HFFc6 (cell line): ENCODE measurements around the gene ULK2. TPM values are rescaled to one million over a fixed set of nuclear protein-coding genes. Genes with fewer than 3 reads are reported as not detected.

ENCODE experiments used
- DNase-seq: peaks from one replicate; pipeline ENCODE4 v3.0.0-alpha.2; 2018
- H3K27ac Mint-ChIP-seq: 2 replicates; pipeline ENCODE4 v1.8.0; 2020; ENCODE audit warnings: mild to moderate bottlenecking, mixed read lengths
- H3K27me3 Mint-ChIP-seq: 2 replicates; pipeline ENCODE4 v1.8.0; 2021; ENCODE audit warnings: mild to moderate bottlenecking, moderate library complexity, mixed read lengths; ENCODE audit not compliant: insufficient read depth
- H3K36me3 Mint-ChIP-seq: 2 replicates; pipeline ENCODE4 v1.8.0; 2021; ENCODE audit warnings: low read depth, mixed read lengths
- H3K4me1 Mint-ChIP-seq: 2 replicates; pipeline ENCODE4 v1.8.0; 2020; ENCODE audit warnings: low read depth, mixed read lengths
- H3K4me3 Mint-ChIP-seq: 2 replicates; pipeline ENCODE4 v1.8.0; 2020; ENCODE audit warnings: mild to moderate bottlenecking, moderate library complexity, mixed read lengths
- H3K9me3 Mint-ChIP-seq: 2 replicates; pipeline ENCODE4 v1.8.0; 2020; ENCODE audit warnings: mild to moderate bottlenecking, mixed read lengths
- total RNA-seq, 6 experiments: library from RNA; stranded (reverse); fragmentation: NEBNext Ultra II Directional; extraction: Animal tissue kit (Norgen Biotek cat#: 25700); gene quantifications; 2 replicates in 1 of 6; 3 replicates in 5 of 6; pipeline ENCODE4 v1.2.3, GENCODE V29; 2021
- TF ChIP-seq, protein P1 (sequence below): fragments of 200-600 bp; sonication (generic); IDR thresholded peaks from 2 replicates; pipeline ENCODE4 v1.5.0; 2021; ENCODE audit warnings: antibody characterized with exemption, mild to moderate bottlenecking

The ULK2 gene
- total RNA-seq, 6 experiments from 2014 or later = 4.2 to 10.4 (median 6.3) TPM

DNA sequence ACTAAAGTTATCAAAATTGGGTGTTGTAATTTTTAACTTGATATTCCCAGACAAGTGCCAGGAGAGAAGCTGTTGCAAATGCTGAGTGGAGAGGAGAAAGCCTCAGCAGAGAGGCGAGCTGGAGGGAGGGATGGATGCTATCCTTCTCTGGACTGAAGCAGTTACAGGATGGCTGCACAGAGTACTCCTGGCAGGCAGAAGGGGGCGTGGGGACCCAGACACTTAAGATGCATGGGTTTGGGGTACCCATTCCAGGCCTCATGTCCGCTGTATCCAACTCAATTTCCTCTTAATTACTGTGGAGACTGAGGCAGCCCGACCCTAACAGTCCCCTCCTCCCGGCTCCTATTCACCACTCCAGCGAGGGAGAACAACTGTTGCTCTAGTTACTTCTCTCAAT is 94.2 kb downstream of the ULK2 start:
- H3K9me3 Mint-ChIP-seq = no peaks in the 10 kb centered on the region
- H3K4me1 Mint-ChIP-seq = peaks cover 24% of the 10 kb centered on the region
- 0 out of 2 replicates have a peak, but pooled peaks cover 8% of the 10 kb centered on the region for H3K36me3 Mint-ChIP-seq
- no peak for DNase-seq
- TF ChIP-seq, protein P1, sequence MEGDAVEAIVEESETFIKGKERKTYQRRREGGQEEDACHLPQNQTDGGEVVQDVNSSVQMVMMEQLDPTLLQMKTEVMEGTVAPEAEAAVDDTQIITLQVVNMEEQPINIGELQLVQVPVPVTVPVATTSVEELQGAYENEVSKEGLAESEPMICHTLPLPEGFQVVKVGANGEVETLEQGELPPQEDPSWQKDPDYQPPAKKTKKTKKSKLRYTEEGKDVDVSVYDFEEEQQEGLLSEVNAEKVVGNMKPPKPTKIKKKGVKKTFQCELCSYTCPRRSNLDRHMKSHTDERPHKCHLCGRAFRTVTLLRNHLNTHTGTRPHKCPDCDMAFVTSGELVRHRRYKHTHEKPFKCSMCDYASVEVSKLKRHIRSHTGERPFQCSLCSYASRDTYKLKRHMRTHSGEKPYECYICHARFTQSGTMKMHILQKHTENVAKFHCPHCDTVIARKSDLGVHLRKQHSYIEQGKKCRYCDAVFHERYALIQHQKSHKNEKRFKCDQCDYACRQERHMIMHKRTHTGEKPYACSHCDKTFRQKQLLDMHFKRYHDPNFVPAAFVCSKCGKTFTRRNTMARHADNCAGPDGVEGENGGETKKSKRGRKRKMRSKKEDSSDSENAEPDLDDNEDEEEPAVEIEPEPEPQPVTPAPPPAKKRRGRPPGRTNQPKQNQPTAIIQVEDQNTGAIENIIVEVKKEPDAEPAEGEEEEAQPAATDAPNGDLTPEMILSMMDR = no peak
- peaks cover 4% of the 10 kb centered on the region; the same call in 1 of the 2 replicates for H3K27me3 Mint-ChIP-seq
- H3K27ac Mint-ChIP-seq = no peak overlapping the region
- no peak overlapping the region for H3K4me3 Mint-ChIP-seq

DNA sequence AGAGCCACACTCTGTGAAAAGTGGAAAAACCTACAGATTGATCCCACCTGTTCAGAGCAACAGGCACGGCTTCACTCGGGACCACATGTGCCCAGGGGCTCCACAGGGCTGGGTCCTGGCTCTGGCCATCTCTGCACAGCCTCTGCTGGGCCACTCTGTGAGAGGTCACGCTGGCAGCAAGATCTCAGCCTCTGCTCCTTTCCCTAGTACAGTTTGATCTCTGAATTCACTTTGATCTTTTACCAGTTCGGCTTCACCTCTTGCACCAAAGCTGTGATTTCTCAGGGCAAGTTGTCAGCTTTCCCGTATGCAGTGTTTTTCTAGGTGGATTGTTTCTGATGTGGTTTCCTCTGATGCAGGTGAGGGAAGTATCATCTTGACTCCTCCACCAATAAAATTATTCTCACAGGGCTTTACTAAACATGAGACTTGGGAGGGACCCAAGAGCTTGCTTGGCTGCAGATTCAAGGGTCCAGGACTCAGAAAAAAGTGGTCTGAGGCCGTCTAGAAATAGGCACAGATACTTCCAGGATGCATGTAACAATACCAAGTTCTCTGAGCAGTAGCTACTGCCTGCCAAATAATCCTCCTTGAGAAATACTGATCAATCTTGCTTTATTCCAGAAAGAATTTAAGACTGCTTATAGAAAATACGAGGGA is 95.6 kb downstream of the ULK2 start:
- Mint-ChIP-seq H3K9me3 (no peaks in the 10 kb centered on the region), H3K27ac (no peak overlapping the region), H3K36me3 (0 out of 2 replicates have a peak, but pooled peaks cover 8% of the 10 kb centered on the region), H3K4me1 (peaks cover 24% of the 10 kb centered on the region), H3K27me3 (peaks cover 4% of the 10 kb centered on the region; the same call in 1 of the 2 replicates), H3K4me3 (no peak overlapping the region)
- DNase-seq = no peak
- TF ChIP-seq, protein P1 = no peak

DNA sequence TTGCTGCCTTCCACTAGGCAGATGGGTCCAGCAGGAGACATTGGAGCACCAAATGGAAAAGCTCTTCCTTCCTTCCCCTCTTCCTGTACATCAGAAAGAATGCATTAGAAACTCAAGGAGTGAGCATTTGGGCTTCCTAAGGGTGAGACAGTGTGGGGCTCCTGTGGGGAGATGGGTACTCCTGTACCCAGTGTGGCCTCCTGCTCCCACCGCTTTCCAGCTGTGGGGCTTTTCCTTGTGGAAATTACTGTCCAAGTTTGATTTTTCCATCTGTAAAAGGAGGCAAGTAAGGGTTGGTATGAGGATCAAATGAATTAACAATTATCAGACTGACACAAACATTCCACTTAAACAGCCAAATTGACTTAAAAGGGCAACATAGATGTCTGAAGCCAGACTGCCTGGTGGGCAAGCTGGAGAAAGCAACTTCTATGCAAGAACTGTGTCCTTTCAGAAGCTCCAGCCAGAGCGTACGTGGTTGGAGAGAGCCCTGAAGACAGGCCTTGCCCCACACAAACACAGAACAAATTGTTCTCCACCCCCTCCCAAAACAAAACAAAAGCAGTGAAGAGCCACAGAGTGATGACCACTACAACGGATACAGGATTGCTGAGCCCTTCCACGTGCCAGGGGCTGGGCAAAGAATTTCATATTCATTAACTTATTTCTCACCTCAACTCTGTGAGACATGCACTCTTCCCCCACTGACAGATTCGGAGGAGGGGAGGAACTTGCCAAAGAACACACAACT is 96.6 kb downstream of the ULK2 start:
- peaks cover 4% of the 10 kb centered on the region for H3K27me3 Mint-ChIP-seq
- TF ChIP-seq, protein P1 = no peak
- H3K4me3 Mint-ChIP-seq = no peak overlapping the region
- no peak for DNase-seq
- no peaks in the 10 kb centered on the region for H3K9me3 Mint-ChIP-seq
- H3K36me3 Mint-ChIP-seq = 0 out of 2 replicates have a peak, but pooled peaks cover 8% of the 10 kb centered on the region
- H3K27ac Mint-ChIP-seq = peak overlapping the region; percentile 91; the same call in 1 of the 2 replicates
- peaks cover 31% of the 10 kb centered on the region for H3K4me1 Mint-ChIP-seq

DNA sequence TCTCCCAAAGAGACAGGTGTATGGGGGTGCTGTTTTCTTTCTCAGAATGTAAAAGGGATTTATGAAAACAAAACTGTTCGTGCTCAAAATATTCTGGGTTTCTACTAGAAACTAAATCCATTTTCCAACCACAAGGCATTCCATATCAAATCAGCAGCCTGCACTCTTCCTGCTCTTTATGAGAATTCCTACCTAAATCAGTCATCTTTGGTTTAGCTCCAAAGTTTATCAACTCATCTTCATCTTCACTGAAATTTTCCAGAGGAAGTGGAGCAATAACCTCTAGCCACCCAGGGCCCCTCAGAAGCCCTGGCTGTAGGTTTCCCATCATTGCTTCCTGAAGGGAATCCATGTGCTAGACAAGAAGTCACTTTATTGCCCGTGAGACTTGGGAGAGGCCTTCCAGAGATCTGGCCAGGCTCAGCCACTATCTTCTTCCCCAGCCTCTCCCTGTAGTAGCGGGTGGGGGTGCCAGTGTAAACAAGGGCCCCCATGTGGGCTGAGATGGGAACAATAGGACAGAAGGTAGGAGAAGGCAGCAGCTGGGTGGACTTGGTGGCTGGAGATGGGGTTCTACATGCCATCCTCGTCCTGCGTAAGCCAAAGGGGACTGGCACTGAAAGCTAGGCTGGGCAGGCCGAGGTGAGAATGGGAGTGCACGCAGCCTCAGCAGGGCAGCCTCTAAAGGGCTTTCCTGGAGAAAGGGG is 97.6 kb downstream of the ULK2 start:
- H3K4me1 Mint-ChIP-seq = peaks cover 31% of the 10 kb centered on the region
- peaks cover 6% of the 10 kb centered on the region for H3K27me3 Mint-ChIP-seq
- DNase-seq = peak; percentile 84
- H3K27ac Mint-ChIP-seq = peak overlapping the region; percentile 91
- H3K36me3 Mint-ChIP-seq = no peaks in the 10 kb centered on the region
- no peaks in the 10 kb centered on the region for H3K9me3 Mint-ChIP-seq
- TF ChIP-seq, protein P1 = no peak
- peak overlapping the region; percentile 53 for H3K4me3 Mint-ChIP-seq

DNA sequence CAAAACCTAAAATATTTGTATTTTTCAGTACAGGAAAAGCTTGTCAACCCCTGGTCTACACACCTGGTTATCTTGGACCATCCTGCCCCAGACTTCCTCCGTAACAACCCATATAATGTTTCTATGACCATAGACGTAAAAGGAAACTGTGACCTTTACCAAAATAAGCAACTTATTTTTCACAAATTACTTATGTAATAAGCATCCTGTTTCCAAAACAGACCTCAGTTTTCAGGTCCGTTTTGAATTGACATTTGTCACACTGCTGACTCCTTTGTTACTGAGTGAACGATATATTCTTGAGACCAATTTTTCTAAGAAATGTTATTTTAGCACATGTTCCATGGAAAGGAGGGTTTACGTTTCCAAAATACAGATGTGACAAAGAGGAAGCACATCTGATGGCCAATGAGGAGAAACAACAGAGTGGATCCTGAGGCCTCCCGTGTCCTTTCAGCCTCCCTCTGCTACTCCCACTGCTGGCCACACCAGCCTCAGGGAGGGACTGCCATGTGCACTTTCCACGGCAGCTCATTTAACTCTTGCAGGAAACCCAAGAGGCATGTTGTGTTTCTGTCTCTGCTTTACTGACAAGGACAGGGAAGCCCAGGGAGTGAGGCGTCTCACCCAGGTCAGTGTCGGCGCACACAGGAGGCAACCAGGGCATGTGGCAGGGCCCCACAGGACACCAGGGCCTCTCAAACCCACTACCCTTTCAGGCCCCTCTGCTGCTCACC is 99.5 kb downstream of the ULK2 start:
- no peak overlapping the region for H3K4me3 Mint-ChIP-seq
- TF ChIP-seq, protein P1 = no peak
- H3K27me3 Mint-ChIP-seq = peaks cover 9% of the 10 kb centered on the region
- no peaks in the 10 kb centered on the region for H3K9me3 Mint-ChIP-seq
- no peak for DNase-seq
- H3K4me1 Mint-ChIP-seq = peaks cover 31% of the 10 kb centered on the region
- H3K36me3 Mint-ChIP-seq = no peaks in the 10 kb centered on the region
- H3K27ac Mint-ChIP-seq = no peak overlapping the region
